Right atrium auricular region (tissue), 2 donors: Measurements from ENCODE around the gene C9orf78. TPM values are rescaled to one million over a fixed set of nuclear protein-coding genes. Genes with fewer than 3 reads are reported as not detected.

Source experiments
- DNase-seq: peaks from one replicate; pipeline ENCODE4 v3.0.0-alpha.2; 2019; ENCODE audit warnings: low spot score
- H3K27ac ChIP-seq, 2 donors: fragments of 200-600 bp; sonication (generic); 1 replicate in 1 of 2; 2 replicates in 1 of 2; pipeline ENCODE4 v1.5.1; 2016 to 2019
- H3K27me3 ChIP-seq, 2 donors: fragments of 200-600 bp; sonication (generic); one replicate each; pipeline versions ENCODE4 v1.5.1 to v1.6.0; 2017 to 2019
- H3K36me3 ChIP-seq: fragments of 200-600 bp; sonication (generic); one replicate; pipeline ENCODE4 v1.5.1; 2016
- H3K4me1 ChIP-seq, 2 donors: fragments of 200-600 bp; sonication (generic); one replicate each; pipeline versions ENCODE4 v1.5.1 to v1.6.0; 2017 to 2019
- H3K4me3 ChIP-seq, 2 donors: fragments of 200-600 bp; sonication (generic); 1 replicate in 1 of 2; 2 replicates in 1 of 2; pipeline ENCODE4 v1.5.1; 2017 to 2019; ENCODE audit warnings: mild to moderate bottlenecking in 1 of 2, moderate library complexity in 1 of 2
- H3K9me3 ChIP-seq, 2 donors: fragments of 200-600 bp; sonication (generic); one replicate each; pipeline ENCODE4 v1.5.1; 2019
- CTCF ChIP-seq, 2 donors: fragments of 200-600 bp; sonication (generic); IDR thresholded peaks; one replicate each; pipeline ENCODE4 v1.5.1; 2019; ENCODE audit warnings: antibody characterized with exemption in 2 of 2
- total RNA-seq, 2 donors: library from RNA; depleted of rRNA; stranded (reverse); fragments of >200 nt; gene quantifications; one replicate each; pipeline ENCODE4 v1.1.0, GENCODE V29; 2016

The C9orf78 gene
- total RNA-seq, 2 donors from 2014 or later, result 43.1 to 67.2 TPM

GRCh38 chr9:129879991-129880653 lies 45.0 kb upstream of the C9orf78 start:
- no peak for TF ChIP-seq CTCF (IDR thresholded peaks at IDR 0.05)
- Histone ChIP-seq H3K36me3 (peaks cover 25% of the 10 kb centered on the region), H3K4me3 (no peak overlapping the region), H3K4me1 (peaks cover 0 to 17% of the 10 kb centered on the region in 2 donors), H3K27ac (no peak overlapping the region), H3K27me3 (no peaks in the 10 kb centered on the region), H3K9me3 (no peaks in the 10 kb centered on the region)
- no peak for DNase-seq

DNA sequence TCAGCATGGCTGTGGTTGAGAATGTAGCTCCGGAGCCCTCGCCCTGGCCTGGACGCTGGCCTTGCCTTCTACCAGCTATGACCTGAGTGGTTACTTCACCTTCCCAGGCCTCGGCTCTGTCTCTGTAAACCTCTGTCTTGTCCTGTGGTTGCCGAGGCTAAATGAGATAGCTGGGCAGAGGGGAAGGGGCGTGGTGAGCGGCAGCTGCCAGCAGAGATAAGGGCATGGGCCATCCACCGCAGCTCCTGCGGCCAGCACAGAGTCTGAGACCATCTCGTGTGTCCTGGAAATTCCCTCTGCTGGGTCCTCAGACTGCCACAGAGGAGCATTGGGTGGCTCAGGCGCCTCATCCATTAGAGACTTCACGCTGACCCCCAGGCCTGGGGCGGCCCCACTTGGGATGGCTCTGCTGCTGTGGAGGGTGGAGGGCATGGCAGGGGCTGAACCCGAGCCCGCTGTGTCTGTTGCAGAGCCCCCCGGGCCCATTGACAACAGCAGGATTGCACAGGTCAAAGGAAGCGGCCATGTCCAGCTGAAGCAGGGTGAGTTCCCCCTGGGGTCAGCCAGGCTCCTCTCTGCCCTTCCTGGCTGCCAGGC lies 44.1 kb upstream of the C9orf78 start:
- Histone ChIP-seq H3K4me1 (peaks cover 0 to 8% of the 10 kb centered on the region in 2 donors), H3K36me3 (peaks cover 35% of the 10 kb centered on the region), H3K27me3 (no peaks in the 10 kb centered on the region), H3K9me3 (no peaks in the 10 kb centered on the region), H3K27ac (no peak overlapping the region), H3K4me3 (no peak overlapping the region)
- no peak for DNase-seq
- TF ChIP-seq CTCF (IDR thresholded peaks at IDR 0.05), result no peak

GRCh38 chr9:129878291-129878690 lies 43.2 kb upstream of the C9orf78 start:
- Histone ChIP-seq H3K27me3 (no peaks in the 10 kb centered on the region), H3K4me1 (no peaks in the 10 kb centered on the region), H3K27ac (no peak overlapping the region), H3K4me3 (no peak overlapping the region), H3K36me3 (peaks cover 41% of the 10 kb centered on the region), H3K9me3 (no peaks in the 10 kb centered on the region)
- TF ChIP-seq CTCF (IDR thresholded peaks at IDR 0.05), result no peak
- DNase-seq, result no peak

DNA sequence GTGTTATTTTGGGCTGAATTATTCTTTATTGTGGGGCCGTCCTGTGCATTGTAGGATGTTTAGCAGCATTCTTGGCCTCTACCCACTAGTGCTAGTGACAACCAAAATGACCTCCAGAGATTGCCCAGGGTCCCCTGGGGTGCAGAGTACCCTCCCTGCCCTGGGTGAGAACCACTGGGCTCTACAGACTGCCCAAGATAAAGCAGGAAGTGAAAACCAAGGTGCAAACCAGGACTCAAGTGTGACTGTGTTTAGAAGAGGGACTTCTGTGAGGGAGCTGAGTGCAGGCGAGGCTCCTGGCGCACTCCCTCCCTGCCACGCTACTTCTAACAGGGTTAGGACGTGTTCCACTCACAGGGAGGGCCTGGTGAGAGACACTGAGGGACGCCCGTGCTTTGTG lies 41.7 kb upstream of the C9orf78 start:
- no peaks in the 10 kb centered on the region for H3K27me3 ChIP-seq
- H3K4me1 ChIP-seq, result no peaks in the 10 kb centered on the region
- no peak for DNase-seq
- H3K9me3 ChIP-seq, result no peaks in the 10 kb centered on the region
- no peak overlapping the region for H3K4me3 ChIP-seq
- H3K27ac ChIP-seq, result no peak overlapping the region
- H3K36me3 ChIP-seq, result peaks cover 41% of the 10 kb centered on the region
- no peak for TF ChIP-seq CTCF (IDR thresholded peaks at IDR 0.05)

DNA sequence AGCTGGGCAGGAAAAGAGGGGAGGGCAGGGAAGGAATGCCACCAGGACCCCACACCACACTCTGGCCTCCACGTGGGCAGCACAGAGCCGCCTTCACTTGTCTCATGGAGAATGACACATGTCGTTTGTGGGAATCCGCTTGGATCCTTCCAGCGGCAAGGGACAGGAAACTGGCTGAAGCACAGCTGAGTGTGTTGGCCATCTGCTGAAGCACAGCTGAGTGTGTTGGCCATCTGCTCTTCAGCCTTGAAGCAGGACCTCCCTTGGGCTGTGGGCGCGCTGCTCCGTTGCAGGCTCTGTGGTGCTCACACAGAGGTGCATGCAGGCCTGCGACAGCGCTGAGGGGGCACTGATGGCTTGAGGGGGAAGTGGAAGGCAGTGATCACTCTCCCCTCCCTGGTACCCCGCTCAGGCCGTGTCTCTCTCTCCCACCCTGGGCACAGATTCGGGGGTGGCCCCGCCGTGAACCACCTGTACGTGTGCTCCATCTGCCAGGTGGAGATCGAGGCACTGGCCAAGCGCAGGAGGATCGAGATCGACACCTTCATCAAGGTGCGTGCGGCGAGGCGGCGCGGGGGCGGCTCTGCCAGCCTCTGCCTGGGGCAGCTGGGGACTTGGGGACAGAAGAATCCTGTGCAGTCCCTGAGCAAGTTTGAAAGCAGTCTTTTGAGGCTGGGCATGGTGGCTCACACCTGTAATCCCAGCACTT lies 40.8 kb upstream of the C9orf78 start:
- Histone ChIP-seq H3K9me3 (no peaks in the 10 kb centered on the region), H3K4me3 (no peak overlapping the region), H3K4me1 (no peaks in the 10 kb centered on the region), H3K36me3 (peaks cover 41% of the 10 kb centered on the region), H3K27ac (no peak overlapping the region), H3K27me3 (no peaks in the 10 kb centered on the region)
- DNase-seq, result no peak
- no peak for TF ChIP-seq CTCF (IDR thresholded peaks at IDR 0.05)
